ENCODE data around the gene TRPC3. TPM values are rescaled to one million over a fixed set of nuclear protein-coding genes. Genes with fewer than 3 reads are reported as not detected.

The TRPC3 gene
- total RNA-seq, 1 donor from 2014 or later = 2.3 TPM

DNA sequence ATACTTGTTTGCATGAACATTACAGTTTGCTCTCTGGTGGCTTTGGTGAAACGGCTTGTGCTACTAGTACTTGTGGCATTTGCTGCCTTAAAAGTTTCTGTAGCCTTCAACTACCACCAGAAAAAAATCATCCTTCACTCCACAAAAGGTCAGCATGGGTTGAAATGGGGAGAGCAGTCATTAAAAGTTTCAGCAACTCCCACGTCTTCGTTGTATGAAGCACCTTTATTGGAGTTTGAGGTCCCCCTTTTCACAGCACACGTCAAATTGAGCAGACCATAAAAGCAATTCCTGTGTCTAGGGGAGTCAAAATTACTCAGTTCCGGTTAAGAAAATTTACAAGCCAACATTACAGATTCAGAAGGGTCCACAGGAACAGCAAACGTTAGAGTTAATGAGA lies 105.2 kb downstream of the TRPC3 start:
- H3K27ac Mint-ChIP-seq = no peak overlapping the region
- peaks cover 17% of the 10 kb centered on the region for H3K36me3 Mint-ChIP-seq (ENCODE audit: low read depth)
- no peak overlapping the region for H3K4me3 Mint-ChIP-seq
- no peaks in the 10 kb centered on the region for H3K4me1 Mint-ChIP-seq (ENCODE audit: low read depth)
- H3K9me3 Mint-ChIP-seq = no peaks in the 10 kb centered on the region
- no peaks in the 10 kb centered on the region for H3K27me3 Mint-ChIP-seq (ENCODE audit: insufficient read depth)
- no peak for DNase-seq (ENCODE audit: low spot score)
- intact Hi-C loops (cut with micrococcal nuclease) = no loop called here

DNA sequence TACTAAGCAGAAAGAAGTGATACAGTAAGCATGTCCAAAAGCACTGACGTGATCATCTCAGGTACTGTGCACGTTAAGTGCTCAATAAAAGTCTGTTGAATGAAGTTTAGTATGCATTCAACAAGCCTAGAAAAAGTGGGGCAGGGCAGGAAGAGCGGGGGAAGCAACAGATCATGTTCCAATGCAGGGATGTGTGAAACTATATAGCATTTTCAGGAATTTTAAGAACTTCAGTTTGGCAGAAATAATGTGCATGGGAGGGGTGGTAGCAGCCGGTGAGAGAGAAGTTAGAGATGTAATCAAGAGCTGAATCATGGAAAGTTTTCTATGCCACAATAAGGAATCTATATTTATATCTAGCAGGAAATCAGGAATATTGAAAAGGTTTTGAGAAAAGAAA lies 109.0 kb downstream of the TRPC3 start:
- intact Hi-C loops (cut with micrococcal nuclease) = no loop called here
- no peak for DNase-seq (ENCODE audit: low spot score)
- H3K4me1 Mint-ChIP-seq (ENCODE audit: low read depth) = no peaks in the 10 kb centered on the region
- no peaks in the 10 kb centered on the region for H3K27me3 Mint-ChIP-seq (ENCODE audit: insufficient read depth)
- no peak overlapping the region for H3K27ac Mint-ChIP-seq
- no peaks in the 10 kb centered on the region for H3K9me3 Mint-ChIP-seq
- H3K4me3 Mint-ChIP-seq = no peak overlapping the region
- peaks cover 28% of the 10 kb centered on the region for H3K36me3 Mint-ChIP-seq (ENCODE audit: low read depth)

- peaks cover 22% of the 10 kb centered on the region for H3K36me3 Mint-ChIP-seq (ENCODE audit: low read depth)
- H3K4me1 Mint-ChIP-seq (ENCODE audit: low read depth) = no peaks in the 10 kb centered on the region
- H3K9me3 Mint-ChIP-seq = no peaks in the 10 kb centered on the region
- intact Hi-C loops (cut with micrococcal nuclease) = no loop called here
- H3K27me3 Mint-ChIP-seq (ENCODE audit: insufficient read depth) = no peaks in the 10 kb centered on the region
- H3K27ac Mint-ChIP-seq = no peak overlapping the region
- H3K4me3 Mint-ChIP-seq = no peak overlapping the region
- DNase-seq (ENCODE audit: low spot score) = no peak
Measured at GRCh38 chr4:121838136-121838535, 113.7 kb downstream of the TRPC3 start.

GRCh38 chr4:121829511-121829910 lies 122.3 kb downstream of the TRPC3 start:
- intact Hi-C loops (cut with micrococcal nuclease) = no loop called here
- peaks cover 3% of the 10 kb centered on the region for H3K36me3 Mint-ChIP-seq (ENCODE audit: low read depth)

More at GRCh38 chr4:121829511-121829910, 122.3 kb downstream of the TRPC3 start:
- DNase-seq (ENCODE audit: low spot score) = no peak
- Mint-ChIP-seq H3K4me1 (ENCODE audit: low read depth) (no peaks in the 10 kb centered on the region), H3K4me3 (no peak overlapping the region), H3K9me3 (no peaks in the 10 kb centered on the region), H3K27ac (no peak overlapping the region), H3K27me3 (ENCODE audit: insufficient read depth) (no peaks in the 10 kb centered on the region)

Other genes with a start within 250 kb of the TRPC3 start
- gene SMIM43, start 186.9 kb downstream of the TRPC3 start, total RNA-seq = not detected in 2 replicates
- gene EXOSC9, start 150.7 kb downstream of the TRPC3 start, total RNA-seq = 71.9 and 74.0 TPM in 2 replicates
- gene CCNA2, start 128.2 kb downstream of the TRPC3 start, total RNA-seq = 59.9 and 64.3 TPM in 2 replicates
- 16.9 and 20.2 TPM in 2 replicates for gene BBS7, start 81.6 kb downstream of the TRPC3 start, total RNA-seq
- gene BLTP1, start 200.3 kb upstream of the TRPC3 start, total RNA-seq = 25.4 and 30.8 TPM in 2 replicates

Data from activated T-helper 1 cell treated with anti-CD3 and anti-CD28 coated beads, Interleukin-12 subunit alpha, Interleukin-12 subunit beta, Interleukin-2, Interleukin-4 antibody, amounts not matched to agents 30 ng/mL and 10 ng/mL and 1 ng/mL, durations not matched to agents 14 hours and 24 hours and 36 hours (primary cell).